Central memory CD8-positive, alpha-beta T cell (primary cell): ENCODE measurements around the gene C14orf93.
A peak's percentile ranks its signal among the peaks of the same experiment; 100 is the strongest.
"Not testable (repeated sequence)": the region's sequence is repeated elsewhere in the genome, so short reads cannot be mapped to it uniquely, and the experiment has no call there.

Experiments used
- ATAC-seq: fragments of 150-1000 bp; cut with Tn5 transposase; replicated peaks from 2 replicates; pipeline ENCODE4 v1.10.0; 2022; ENCODE audit warnings: mild to moderate bottlenecking, moderate FRiP score, moderate number of reproducible peaks; ENCODE audit not compliant: poor library complexity, severe bottlenecking; ENCODE audit errors: extremely low read depth
- DNase-seq, 2 donors: peaks; one replicate each; pipeline ENCODE4 v3.0.0; 2021; ENCODE audit warnings: low spot score in 2 of 2
- H3K27ac Mint-ChIP-seq: one replicate; pipeline ENCODE4 v1.8.0; 2022; ENCODE audit warnings: low read depth, mild to moderate bottlenecking, moderate library complexity, mixed read lengths
- H3K27me3 Mint-ChIP-seq: one replicate; pipeline ENCODE4 v1.8.0; 2022; ENCODE audit warnings: mixed read lengths
- H3K36me3 Mint-ChIP-seq: one replicate; pipeline ENCODE4 v1.8.0; 2022; ENCODE audit warnings: mild to moderate bottlenecking, moderate library complexity, mixed read lengths; ENCODE audit not compliant: insufficient read depth
- H3K4me1 Mint-ChIP-seq: one replicate; pipeline ENCODE4 v1.8.0; 2022; ENCODE audit warnings: mixed read lengths
- H3K4me3 Mint-ChIP-seq: one replicate; pipeline ENCODE4 v1.8.0; 2022; ENCODE audit warnings: mild to moderate bottlenecking, moderate library complexity, mixed read lengths
- H3K9me3 Mint-ChIP-seq: one replicate; pipeline ENCODE4 v1.8.0; 2022; ENCODE audit warnings: mixed read lengths

Gene C14orf93

DNA sequence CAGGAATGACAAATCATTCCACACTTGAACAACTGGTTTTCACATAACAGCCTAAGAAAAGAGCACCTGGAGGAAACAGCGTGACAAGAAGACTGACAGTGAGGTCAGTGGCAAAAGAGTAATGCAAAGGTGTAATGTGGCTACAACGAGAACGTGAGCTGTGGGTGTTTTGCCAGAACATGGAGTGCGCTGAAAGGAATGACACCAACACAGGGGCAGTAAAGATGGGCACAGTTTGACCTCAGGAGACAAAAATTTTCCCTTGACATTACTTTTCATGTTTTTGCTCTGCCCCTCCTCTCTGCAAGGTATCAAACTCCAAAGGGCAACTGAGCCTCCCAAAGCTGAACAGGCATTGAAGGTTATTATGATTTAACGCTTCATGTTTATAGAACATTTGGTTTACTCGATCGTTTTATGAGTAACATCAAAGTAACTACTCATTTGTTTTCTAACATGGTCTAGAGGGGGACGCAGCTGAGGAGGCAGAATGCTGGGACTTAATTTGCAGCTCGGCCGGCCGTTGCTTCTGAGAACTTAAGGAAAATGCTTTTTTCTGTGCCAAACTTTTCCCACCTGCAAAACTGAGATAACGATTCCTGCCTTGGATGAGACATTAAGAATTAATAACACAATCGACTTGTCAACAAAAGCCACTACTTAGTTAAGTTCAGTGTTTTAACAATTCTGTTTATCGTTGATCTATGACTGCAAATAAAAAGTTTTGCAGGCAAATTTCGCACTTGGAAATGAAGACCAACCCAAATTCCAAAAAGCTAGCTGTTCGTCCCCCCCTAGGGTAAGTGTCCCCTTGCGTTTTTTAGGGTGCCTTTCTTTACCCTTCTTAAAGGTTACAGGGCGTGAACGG lies 54.0 kb downstream of the C14orf93 start:
- H3K27me3 Mint-ChIP-seq, result no peaks in the 10 kb centered on the region
- peak overlapping the region; percentile 82 for H3K4me3 Mint-ChIP-seq
- DNase-seq (no peak), ATAC-seq (no peak)
- H3K27ac Mint-ChIP-seq, result peak overlapping the region; percentile 75
- H3K4me1 Mint-ChIP-seq, result peaks cover 15% of the 10 kb centered on the region
- peaks cover 10% of the 10 kb centered on the region for H3K36me3 Mint-ChIP-seq
- H3K9me3 Mint-ChIP-seq, result no peaks in the 10 kb centered on the region

DNA sequence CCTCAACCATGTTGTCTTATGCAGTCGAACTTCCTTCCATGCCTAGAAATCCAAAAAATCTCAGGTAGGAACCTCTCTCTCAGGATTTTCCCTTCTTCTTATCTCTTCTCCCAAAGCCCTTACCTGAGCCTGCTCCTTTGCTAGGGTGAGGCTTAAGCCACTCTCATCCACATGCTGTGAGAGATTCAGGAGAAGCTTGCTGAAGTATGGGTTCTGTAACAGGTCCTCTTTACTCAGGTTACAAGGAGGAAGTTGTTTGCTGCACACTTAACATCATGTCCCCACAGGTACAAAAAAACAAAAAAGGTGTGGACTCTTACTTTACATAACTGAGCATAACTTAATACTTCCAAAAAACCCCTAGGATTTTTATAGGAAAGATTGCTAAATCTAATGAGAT lies 57.5 kb downstream of the C14orf93 start:
- no peak overlapping the region for H3K27ac Mint-ChIP-seq
- DNase-seq, result no peak
- peaks cover 23% of the 10 kb centered on the region for H3K36me3 Mint-ChIP-seq
- H3K27me3 Mint-ChIP-seq, result no peaks in the 10 kb centered on the region
- H3K4me3 Mint-ChIP-seq, result no peak overlapping the region
- no peak for ATAC-seq
- peaks cover 15% of the 10 kb centered on the region for H3K4me1 Mint-ChIP-seq
- H3K9me3 Mint-ChIP-seq, result no peaks in the 10 kb centered on the region

DNA sequence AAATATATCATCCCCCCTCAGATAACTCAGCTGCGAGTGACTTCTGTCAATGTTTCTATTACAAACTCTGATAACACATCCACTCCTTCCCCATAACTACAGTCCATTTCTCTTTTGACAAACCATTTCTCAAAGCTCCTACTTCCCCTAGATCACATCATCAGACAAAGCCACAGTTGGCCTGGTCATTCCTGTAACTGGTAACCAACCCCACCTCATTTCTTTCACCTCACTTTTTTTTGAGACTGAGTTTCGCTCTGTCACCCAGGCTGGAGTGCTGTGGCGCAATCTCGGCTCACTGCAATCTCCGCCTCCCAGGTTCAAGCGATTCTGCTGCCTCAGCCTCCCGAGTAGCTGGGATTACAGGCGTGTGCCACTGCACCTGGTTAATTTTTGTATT lies 58.1 kb downstream of the C14orf93 start:
- H3K4me3 Mint-ChIP-seq, H3K27me3 Mint-ChIP-seq, H3K9me3 Mint-ChIP-seq, ATAC-seq, H3K27ac Mint-ChIP-seq, DNase-seq: not testable (repeated sequence)
- H3K4me1 Mint-ChIP-seq, result peaks cover 15% of the 10 kb centered on the region
- peaks cover 29% of the 10 kb centered on the region for H3K36me3 Mint-ChIP-seq

DNA sequence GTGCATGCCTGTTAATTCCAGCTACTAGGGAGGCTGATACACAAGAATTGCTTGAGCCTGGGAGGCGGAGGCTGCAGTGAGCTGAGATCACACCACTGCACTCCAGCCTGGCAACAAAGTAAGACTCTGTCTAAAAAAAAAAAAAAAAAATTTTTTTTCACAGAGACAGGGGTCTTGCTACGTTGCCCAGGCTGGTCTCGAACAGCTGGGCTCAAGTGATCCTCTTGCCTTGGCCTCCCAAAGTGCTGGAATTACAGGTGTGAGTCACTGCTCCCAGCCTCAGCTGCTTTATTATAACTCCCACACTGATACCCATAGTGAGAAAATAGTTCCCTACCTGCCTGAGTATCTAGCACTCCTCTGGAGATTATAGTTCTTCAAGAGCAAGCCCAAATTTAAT lies 64.3 kb downstream of the C14orf93 start:
- no peak for DNase-seq
- Mint-ChIP-seq H3K27ac (no peak overlapping the region), H3K36me3 (peaks cover 27% of the 10 kb centered on the region), H3K4me1 (no peaks in the 10 kb centered on the region), H3K27me3 (no peaks in the 10 kb centered on the region), H3K4me3 (no peak overlapping the region), H3K9me3 (no peaks in the 10 kb centered on the region)
- ATAC-seq, result no peak

DNA sequence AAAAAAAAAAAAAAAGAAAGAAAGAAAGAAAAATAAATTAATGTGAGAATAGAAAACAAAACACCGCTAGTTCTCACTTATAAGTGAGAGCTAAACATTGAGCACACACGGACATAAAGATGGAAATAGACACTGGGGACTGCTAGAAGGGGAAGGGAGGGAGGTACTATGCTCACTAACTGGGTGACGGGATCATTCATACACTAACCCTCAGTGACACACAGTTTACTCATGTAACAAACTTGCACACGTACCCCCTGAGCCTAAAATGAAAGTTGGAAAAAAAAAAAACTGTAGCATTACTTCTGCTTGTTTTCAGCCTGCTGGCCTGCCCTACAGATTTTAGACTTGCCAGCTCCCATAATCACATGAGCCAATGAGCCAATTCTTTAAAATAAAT lies 70.3 kb downstream of the C14orf93 start:
- H3K4me3 Mint-ChIP-seq, result no peak overlapping the region
- no peaks in the 10 kb centered on the region for H3K4me1 Mint-ChIP-seq
- no peak for DNase-seq
- H3K27ac Mint-ChIP-seq, result no peak overlapping the region
- H3K9me3 Mint-ChIP-seq, result no peaks in the 10 kb centered on the region
- no peaks in the 10 kb centered on the region for H3K27me3 Mint-ChIP-seq
- no peak for ATAC-seq
- H3K36me3 Mint-ChIP-seq, result peaks cover 4% of the 10 kb centered on the region
